Mucosa of stomach (tissue), 1 donor: ENCODE measurements around the gene PABPC1L.

Source experiments
- H3K27me3 ChIP-seq: one replicate; pipeline ENCODE4 v1.7.0; 2013; ENCODE audit warnings: mild to moderate bottlenecking, low read length; ENCODE audit not compliant: control insufficient read depth, insufficient read depth
- H3K36me3 ChIP-seq: one replicate; pipeline ENCODE4 v1.7.0; 2013; ENCODE audit warnings: low read length; ENCODE audit not compliant: control insufficient read depth, insufficient read depth
- H3K4me1 ChIP-seq: one replicate; pipeline ENCODE4 v1.7.0; 2013; ENCODE audit warnings: mild to moderate bottlenecking, low read length; ENCODE audit not compliant: control insufficient read depth, insufficient read depth
- H3K4me3 ChIP-seq: one replicate; pipeline ENCODE4 v1.7.0; 2013; ENCODE audit warnings: low read length
- H3K9ac ChIP-seq: one replicate; pipeline ENCODE4 v1.7.0; 2013; ENCODE audit warnings: mild to moderate bottlenecking, low read length, moderate library complexity
- H3K9me3 ChIP-seq: one replicate; pipeline ENCODE4 v1.7.0; 2013; ENCODE audit warnings: mild to moderate bottlenecking, low read length, moderate library complexity; ENCODE audit not compliant: control insufficient read depth
- donor health status: Pancreatic carcinoma.

The PABPC1L gene

GRCh38 chr20:44908987-44909871 lies 631 bp upstream of the PABPC1L start:
- H3K36me3 ChIP-seq, result no peaks in the 10 kb centered on the region
- peak overlapping the region; percentile 41 for H3K4me3 ChIP-seq
- no peaks in the 10 kb centered on the region for H3K9me3 ChIP-seq
- peak overlapping the region; percentile 5 for H3K9ac ChIP-seq
- H3K27me3 ChIP-seq, result no peaks in the 10 kb centered on the region
- peaks cover 16% of the 10 kb centered on the region for H3K4me1 ChIP-seq

- Histone ChIP-seq H3K36me3 (no peaks in the 10 kb centered on the region), H3K9me3 (no peaks in the 10 kb centered on the region), H3K4me3 (peak overlapping the region; percentile 41), H3K9ac (no peak overlapping the region), H3K27me3 (no peaks in the 10 kb centered on the region), H3K4me1 (peaks cover 16% of the 10 kb centered on the region)
Observed at GRCh38 chr20:44910690-44911262, 916 bp downstream of the PABPC1L start.

GRCh38 chr20:44911264-44911921 lies 1.5 kb downstream of the PABPC1L start:
- H3K4me3 ChIP-seq, result no peak overlapping the region
- no peaks in the 10 kb centered on the region for H3K9me3 ChIP-seq
- H3K4me1 ChIP-seq, result peaks cover 16% of the 10 kb centered on the region
- no peaks in the 10 kb centered on the region for H3K27me3 ChIP-seq
- H3K9ac ChIP-seq, result no peak overlapping the region
- no peaks in the 10 kb centered on the region for H3K36me3 ChIP-seq

GRCh38 chr20:44912189-44912588 lies 2.3 kb downstream of the PABPC1L start:
- H3K9ac ChIP-seq, result no peak overlapping the region
- H3K4me3 ChIP-seq, result no peak overlapping the region
- H3K4me1 ChIP-seq, result peaks cover 16% of the 10 kb centered on the region
- H3K36me3 ChIP-seq, result no peaks in the 10 kb centered on the region
- H3K9me3 ChIP-seq, result no peaks in the 10 kb centered on the region
- no peaks in the 10 kb centered on the region for H3K27me3 ChIP-seq

- no peaks in the 10 kb centered on the region for H3K9me3 ChIP-seq
- H3K27me3 ChIP-seq, result no peaks in the 10 kb centered on the region
- no peaks in the 10 kb centered on the region for H3K36me3 ChIP-seq
- H3K4me3 ChIP-seq, result no peak overlapping the region
- H3K9ac ChIP-seq, result no peak overlapping the region
- peaks cover 16% of the 10 kb centered on the region for H3K4me1 ChIP-seq
Observed at GRCh38 chr20:44914924-44915323, 5.1 kb downstream of the PABPC1L start.

- no peak overlapping the region for H3K4me3 ChIP-seq
- peaks cover 4% of the 10 kb centered on the region for H3K4me1 ChIP-seq
- H3K9me3 ChIP-seq, result no peaks in the 10 kb centered on the region
- H3K9ac ChIP-seq, result no peak overlapping the region
- H3K36me3 ChIP-seq, result no peaks in the 10 kb centered on the region
- no peaks in the 10 kb centered on the region for H3K27me3 ChIP-seq
Observed at GRCh38 chr20:44916586-44916985, 6.7 kb downstream of the PABPC1L start.

GRCh38 chr20:44917399-44917798 lies 7.5 kb downstream of the PABPC1L start:
- no peaks in the 10 kb centered on the region for H3K27me3 ChIP-seq
- H3K36me3 ChIP-seq, result no peaks in the 10 kb centered on the region
- H3K9me3 ChIP-seq, result no peaks in the 10 kb centered on the region
- H3K4me3 ChIP-seq, result no peak overlapping the region
- no peaks in the 10 kb centered on the region for H3K4me1 ChIP-seq
- no peak overlapping the region for H3K9ac ChIP-seq

- H3K4me3 ChIP-seq, result no peak overlapping the region
- no peaks in the 10 kb centered on the region for H3K36me3 ChIP-seq
Observed at GRCh38 chr20:44918342-44918741, 8.5 kb downstream of the PABPC1L start.

GRCh38 chr20:44918761-44919160 lies 8.9 kb downstream of the PABPC1L start:
- H3K9ac ChIP-seq, result no peak overlapping the region

More at GRCh38 chr20:44918342-44918741, 8.5 kb downstream of the PABPC1L start:
- Histone ChIP-seq H3K4me1 (no peaks in the 10 kb centered on the region), H3K27me3 (no peaks in the 10 kb centered on the region), H3K9ac (no peak overlapping the region), H3K9me3 (no peaks in the 10 kb centered on the region)

GRCh38 chr20:44921447-44921846 lies 11.6 kb downstream of the PABPC1L start:
- Histone ChIP-seq H3K4me3 (no peak overlapping the region), H3K9me3 (no peaks in the 10 kb centered on the region)

More at GRCh38 chr20:44918761-44919160, 8.9 kb downstream of the PABPC1L start:
- H3K27me3 ChIP-seq, result no peaks in the 10 kb centered on the region
- no peak overlapping the region for H3K4me3 ChIP-seq
- no peaks in the 10 kb centered on the region for H3K36me3 ChIP-seq
- no peaks in the 10 kb centered on the region for H3K4me1 ChIP-seq
- no peaks in the 10 kb centered on the region for H3K9me3 ChIP-seq

GRCh38 chr20:44924541-44924940 lies 14.7 kb downstream of the PABPC1L start:
- Histone ChIP-seq H3K4me3 (no peak overlapping the region), H3K27me3 (no peaks in the 10 kb centered on the region)

More at GRCh38 chr20:44921447-44921846, 11.6 kb downstream of the PABPC1L start:
- Histone ChIP-seq H3K27me3 (no peaks in the 10 kb centered on the region), H3K9ac (no peak overlapping the region), H3K4me1 (no peaks in the 10 kb centered on the region), H3K36me3 (no peaks in the 10 kb centered on the region)

GRCh38 chr20:44928595-44928994 lies 18.7 kb downstream of the PABPC1L start:
- Histone ChIP-seq H3K4me1 (no peaks in the 10 kb centered on the region), H3K36me3 (no peaks in the 10 kb centered on the region), H3K9me3 (no peaks in the 10 kb centered on the region), H3K27me3 (no peaks in the 10 kb centered on the region), H3K9ac (no peak overlapping the region), H3K4me3 (no peak overlapping the region)

More at GRCh38 chr20:44924541-44924940, 14.7 kb downstream of the PABPC1L start:
- H3K9ac ChIP-seq, result no peak overlapping the region
- no peaks in the 10 kb centered on the region for H3K9me3 ChIP-seq
- H3K4me1 ChIP-seq, result no peaks in the 10 kb centered on the region
- no peaks in the 10 kb centered on the region for H3K36me3 ChIP-seq
